Fibroblast of lung (primary cell): Measurements from ENCODE around the gene CDRT4.

Experiments
- EZH2 ChIP-seq: IDR thresholded peaks from 2 replicates; pipeline ENCODE4 v1.5.1; 2012; ENCODE audit warnings: low read length, control low read depth, mild to moderate bottlenecking; ENCODE audit errors: missing control alignments
- TF ChIP-seq, protein P1 (sequence below), 2 donors: IDR thresholded peaks in 1 of 2; conservative IDR thresholded peaks in 1 of 2; 1 replicate in 1 of 2; 2 replicates in 1 of 2; pipeline ENCODE4 v1.5.1; 2011 to 2012; ENCODE audit warnings: low read length in 2 of 2, control low read depth in 1 of 2, inconsistent platforms in 1 of 2, low read depth in 1 of 2, mild to moderate bottlenecking in 1 of 2

DNA sequence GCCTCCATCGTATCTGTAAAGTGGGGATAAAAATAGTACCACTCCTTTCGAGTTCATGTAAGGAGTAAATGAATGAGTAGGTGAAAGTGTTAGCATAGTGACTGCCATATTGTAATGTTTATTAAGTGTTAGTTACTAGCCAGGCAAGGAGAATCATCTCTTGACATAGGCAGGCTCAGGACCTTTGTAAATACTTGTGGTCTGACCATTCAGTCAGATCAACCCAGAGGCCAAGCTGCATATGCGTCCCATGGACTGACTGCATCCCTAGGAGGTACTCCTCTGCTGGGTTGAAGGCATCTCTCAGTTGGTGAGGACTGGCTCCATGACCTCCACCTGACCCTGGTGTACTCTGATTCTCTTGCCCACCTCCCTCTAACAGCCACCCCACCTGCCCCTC is 40.5 kb upstream of the CDRT4 start:
- TF ChIP-seq, protein P1, sequence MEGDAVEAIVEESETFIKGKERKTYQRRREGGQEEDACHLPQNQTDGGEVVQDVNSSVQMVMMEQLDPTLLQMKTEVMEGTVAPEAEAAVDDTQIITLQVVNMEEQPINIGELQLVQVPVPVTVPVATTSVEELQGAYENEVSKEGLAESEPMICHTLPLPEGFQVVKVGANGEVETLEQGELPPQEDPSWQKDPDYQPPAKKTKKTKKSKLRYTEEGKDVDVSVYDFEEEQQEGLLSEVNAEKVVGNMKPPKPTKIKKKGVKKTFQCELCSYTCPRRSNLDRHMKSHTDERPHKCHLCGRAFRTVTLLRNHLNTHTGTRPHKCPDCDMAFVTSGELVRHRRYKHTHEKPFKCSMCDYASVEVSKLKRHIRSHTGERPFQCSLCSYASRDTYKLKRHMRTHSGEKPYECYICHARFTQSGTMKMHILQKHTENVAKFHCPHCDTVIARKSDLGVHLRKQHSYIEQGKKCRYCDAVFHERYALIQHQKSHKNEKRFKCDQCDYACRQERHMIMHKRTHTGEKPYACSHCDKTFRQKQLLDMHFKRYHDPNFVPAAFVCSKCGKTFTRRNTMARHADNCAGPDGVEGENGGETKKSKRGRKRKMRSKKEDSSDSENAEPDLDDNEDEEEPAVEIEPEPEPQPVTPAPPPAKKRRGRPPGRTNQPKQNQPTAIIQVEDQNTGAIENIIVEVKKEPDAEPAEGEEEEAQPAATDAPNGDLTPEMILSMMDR (conservative IDR thresholded peaks at IDR 0.05 in 1 of 2, IDR thresholded peaks at IDR 0.05 in 1 of 2; ENCODE audit: low read depth in 1 of 2, low read length in 2 of 2): no peak
- TF ChIP-seq EZH2: no peak
